ENCODE data around the gene RANGRF. TPM values are rescaled to one million over a fixed set of nuclear protein-coding genes. Genes with fewer than 3 reads are reported as not detected.

Gene RANGRF
- total and polyA plus RNA-seq, 10 donors: 18.9 to 55.9 (median 23.1) TPM

DNA sequence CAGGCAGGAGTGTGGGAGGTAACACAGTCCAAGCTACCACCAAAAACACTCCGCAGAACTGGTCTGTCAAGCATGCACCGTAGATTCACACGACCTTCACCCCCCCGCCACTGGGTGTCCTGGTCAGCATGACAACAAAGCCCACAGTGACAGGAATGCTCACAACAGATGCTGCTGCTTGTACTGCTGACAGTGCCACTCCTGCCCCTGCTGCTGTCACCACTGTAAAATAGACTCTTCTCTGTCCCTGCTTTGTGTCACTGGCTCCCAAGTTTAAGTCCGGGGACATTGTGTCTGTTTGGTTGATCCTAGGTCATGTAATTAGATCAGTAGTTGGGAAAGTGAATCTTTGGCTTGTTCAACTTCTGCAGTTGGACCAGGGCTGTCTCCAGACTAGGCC, 44.2 kb downstream of the RANGRF start:
- intact Hi-C loops (cut with DNase I; ENCODE audit: low total_unique reads): no loop called here
- Histone ChIP-seq H3K36me3 (no peaks in the 10 kb centered on the region), H3K27me3 (replicated peaks in 1 of 7) (peaks cover 0 to 21% (median 0%) of the 10 kb centered on the region in 7 donors), H3K27ac (no peak overlapping the region), H3K4me3 (no peak overlapping the region), H3K9me3 (no peaks in the 10 kb centered on the region), H3K4me1 (peaks cover 0 to 1% (median 0%) of the 10 kb centered on the region in 6 donors)
- 73 to 90% (median 74%) methylated on average over 5 of the region's 5 CpGs for WGBS, 5 donors
- TF ChIP-seq, protein P1, sequence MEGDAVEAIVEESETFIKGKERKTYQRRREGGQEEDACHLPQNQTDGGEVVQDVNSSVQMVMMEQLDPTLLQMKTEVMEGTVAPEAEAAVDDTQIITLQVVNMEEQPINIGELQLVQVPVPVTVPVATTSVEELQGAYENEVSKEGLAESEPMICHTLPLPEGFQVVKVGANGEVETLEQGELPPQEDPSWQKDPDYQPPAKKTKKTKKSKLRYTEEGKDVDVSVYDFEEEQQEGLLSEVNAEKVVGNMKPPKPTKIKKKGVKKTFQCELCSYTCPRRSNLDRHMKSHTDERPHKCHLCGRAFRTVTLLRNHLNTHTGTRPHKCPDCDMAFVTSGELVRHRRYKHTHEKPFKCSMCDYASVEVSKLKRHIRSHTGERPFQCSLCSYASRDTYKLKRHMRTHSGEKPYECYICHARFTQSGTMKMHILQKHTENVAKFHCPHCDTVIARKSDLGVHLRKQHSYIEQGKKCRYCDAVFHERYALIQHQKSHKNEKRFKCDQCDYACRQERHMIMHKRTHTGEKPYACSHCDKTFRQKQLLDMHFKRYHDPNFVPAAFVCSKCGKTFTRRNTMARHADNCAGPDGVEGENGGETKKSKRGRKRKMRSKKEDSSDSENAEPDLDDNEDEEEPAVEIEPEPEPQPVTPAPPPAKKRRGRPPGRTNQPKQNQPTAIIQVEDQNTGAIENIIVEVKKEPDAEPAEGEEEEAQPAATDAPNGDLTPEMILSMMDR (IDR thresholded peaks at IDR 0.05 in 8 of 11, conservative IDR thresholded peaks at IDR 0.05 in 3 of 11): no peak
- TF ChIP-seq POLR2A (IDR thresholded peaks at IDR 0.05) (no peak), POLR2AphosphoS5 (IDR thresholded peaks at IDR 0.05) (no peak)
- DNase-seq: no peak

DNA sequence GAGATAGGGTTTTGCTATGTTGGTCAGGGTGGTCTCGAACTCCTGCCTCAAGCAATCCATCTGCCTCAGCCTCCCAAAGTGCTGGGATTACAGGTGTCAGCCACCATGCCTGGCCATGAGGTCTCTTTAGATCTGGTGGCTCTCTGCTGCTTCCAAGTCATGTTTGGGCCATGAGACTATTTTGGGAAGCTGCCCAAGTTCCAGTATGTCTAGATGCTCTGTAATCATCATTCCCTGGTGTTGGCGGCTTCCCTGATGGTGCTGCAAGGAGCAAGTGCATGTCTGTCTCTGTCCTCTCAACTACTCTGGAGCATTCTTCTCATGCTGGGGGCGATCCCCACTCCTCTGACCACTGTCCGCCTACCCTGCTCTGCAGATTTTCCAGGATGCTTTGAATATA, 44.8 kb downstream of the RANGRF start:
- Histone ChIP-seq H3K27ac (no peak overlapping the region), H3K4me1 (peaks cover 0 to 7% (median 0%) of the 10 kb centered on the region in 6 donors), H3K36me3 (no peaks in the 10 kb centered on the region), H3K27me3 (replicated peaks in 1 of 7) (peaks cover 0 to 15% (median 0%) of the 10 kb centered on the region in 7 donors), H3K4me3 (no peak overlapping the region), H3K9me3 (no peaks in the 10 kb centered on the region)
- TF ChIP-seq POLR2AphosphoS5 (IDR thresholded peaks at IDR 0.05): no peak
- TF ChIP-seq, protein P1 (IDR thresholded peaks at IDR 0.05 in 8 of 11, conservative IDR thresholded peaks at IDR 0.05 in 3 of 11): no peak
- DNase-seq: no peak
- 87 to 95% (median 87%) methylated on average over 4 of the region's 4 CpGs for WGBS, 5 donors
- intact Hi-C loops (cut with DNase I; ENCODE audit: low total_unique reads): no loop called here

- Histone ChIP-seq H3K27ac (no peak overlapping the region), H3K4me3 (no peak overlapping the region), H3K9me3 (no peaks in the 10 kb centered on the region), H3K4me1 (peaks cover 0 to 9% (median 0%) of the 10 kb centered on the region in 6 donors), H3K27me3 (replicated peaks in 1 of 7) (no peaks in the 10 kb centered on the region), H3K36me3 (no peaks in the 10 kb centered on the region)
- TF ChIP-seq POLR2AphosphoS5 (IDR thresholded peaks at IDR 0.05) (no peak), POLR2A (IDR thresholded peaks at IDR 0.05) (no peak)
- TF ChIP-seq, protein P1 (IDR thresholded peaks at IDR 0.05 in 8 of 11, conservative IDR thresholded peaks at IDR 0.05 in 3 of 11): no peak
- intact Hi-C loops (cut with DNase I; ENCODE audit: low total_unique reads): no loop called here
- no peak for DNase-seq
- 17 to 30% (median 20%) methylated on average over 11 of the region's 11 CpGs for WGBS, 5 donors
Observed at GRCh38 chr17:8337802-8338752, 49.6 kb downstream of the RANGRF start.

DNA sequence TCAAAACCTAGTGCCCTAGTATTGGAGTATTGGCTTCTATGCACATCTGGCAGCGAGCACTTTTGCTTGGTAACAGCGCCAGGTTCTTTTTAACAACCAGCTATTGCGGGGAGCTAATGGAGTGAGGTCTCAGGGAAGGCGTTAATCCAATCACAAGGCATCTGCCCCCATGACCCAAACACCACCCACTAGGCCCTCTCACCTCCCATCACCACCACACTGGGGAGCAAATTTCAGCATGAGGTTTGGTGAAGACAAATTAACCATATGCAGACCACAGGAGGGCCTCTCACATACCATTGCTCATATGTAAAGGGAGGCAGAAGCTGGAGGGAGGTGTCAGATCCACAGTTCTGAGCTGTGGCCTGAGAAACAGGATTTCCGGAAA, 50.3 kb downstream of the RANGRF start:
- peaks cover 0 to 9% (median 0%) of the 10 kb centered on the region in 6 donors for H3K4me1 ChIP-seq
- TF ChIP-seq POLR2AphosphoS5 (IDR thresholded peaks at IDR 0.05) (no peak), POLR2A (IDR thresholded peaks at IDR 0.05) (no peak)
- TF ChIP-seq, protein P1 (IDR thresholded peaks at IDR 0.05 in 8 of 11, conservative IDR thresholded peaks at IDR 0.05 in 3 of 11): no peak
- intact Hi-C loops (cut with DNase I; ENCODE audit: low total_unique reads): no loop called here
- no peak overlapping the region for H3K4me3 ChIP-seq
- no peaks in the 10 kb centered on the region for H3K9me3 ChIP-seq
- H3K27me3 ChIP-seq (replicated peaks in 1 of 7): no peaks in the 10 kb centered on the region
- DNase-seq: no peak
- 85 to 98% (median 91%) methylated on average over 5 of the region's 5 CpGs for WGBS, 5 donors
- H3K27ac ChIP-seq: no peak overlapping the region
- no peaks in the 10 kb centered on the region for H3K36me3 ChIP-seq

Measured in spleen (tissue), 11 donors.